ENCODE results near the gene PDZD7.
"Not testable (repeated sequence)": the region's sequence is repeated elsewhere in the genome, so short reads cannot be mapped to it uniquely, and the experiment has no call there.

Gene PDZD7

GRCh38 chr10:101035916-101036702 lies 5.2 kb upstream of the PDZD7 start:
- no peaks in the 10 kb centered on the region for H3K27me3 Mint-ChIP-seq
- H3K27ac Mint-ChIP-seq, result no peak overlapping the region
- H3K4me3 Mint-ChIP-seq, result no peak overlapping the region
- no peaks in the 10 kb centered on the region for H3K36me3 Mint-ChIP-seq
- peaks cover 23% of the 10 kb centered on the region for H3K4me1 Mint-ChIP-seq (ENCODE audit: low read depth)
- H3K9me3 Mint-ChIP-seq (ENCODE audit: low read depth), result no peaks in the 10 kb centered on the region

DNA sequence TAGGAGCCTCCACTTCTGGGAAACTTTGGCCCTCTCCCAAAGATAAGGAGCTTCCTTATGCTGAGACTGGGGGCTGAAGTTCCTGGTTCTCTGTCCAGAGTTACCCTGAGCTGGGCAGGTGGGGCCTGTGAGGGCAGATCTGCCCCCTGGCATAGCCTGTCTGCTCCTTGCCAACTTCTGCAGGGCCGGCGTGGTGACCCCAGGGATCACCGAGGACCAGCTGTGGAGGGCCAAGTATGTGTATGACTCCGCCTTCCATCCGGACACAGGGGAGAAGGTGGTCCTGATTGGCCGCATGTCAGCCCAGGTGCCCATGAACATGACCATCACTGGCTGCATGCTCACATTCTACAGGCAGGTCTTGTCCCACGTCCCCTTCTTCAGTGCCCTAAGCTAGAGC lies 4.4 kb upstream of the PDZD7 start:
- no peaks in the 10 kb centered on the region for H3K36me3 Mint-ChIP-seq
- no peak overlapping the region for H3K27ac Mint-ChIP-seq
- H3K9me3 Mint-ChIP-seq (ENCODE audit: low read depth), result no peaks in the 10 kb centered on the region

GRCh38 chr10:101034404-101034803 lies 3.5 kb upstream of the PDZD7 start:
- H3K27me3 Mint-ChIP-seq; H3K9me3 Mint-ChIP-seq (ENCODE audit: low read depth); H3K4me3 Mint-ChIP-seq; H3K36me3 Mint-ChIP-seq; H3K27ac Mint-ChIP-seq: not testable (repeated sequence)
- H3K4me1 Mint-ChIP-seq (ENCODE audit: low read depth), result peaks cover 25% of the 10 kb centered on the region

More for the DNA sequence above, 4.4 kb upstream of the PDZD7 start:
- no peaks in the 10 kb centered on the region for H3K27me3 Mint-ChIP-seq
- H3K4me1 Mint-ChIP-seq (ENCODE audit: low read depth), result peaks cover 23% of the 10 kb centered on the region
- H3K4me3 Mint-ChIP-seq, result no peak overlapping the region

GRCh38 chr10:101033276-101033675 lies 2.3 kb upstream of the PDZD7 start:
- Mint-ChIP-seq H3K27ac (peak overlapping the region; percentile 75), H3K9me3 (ENCODE audit: low read depth) (no peaks in the 10 kb centered on the region), H3K27me3 (no peaks in the 10 kb centered on the region), H3K4me1 (ENCODE audit: low read depth) (peaks cover 25% of the 10 kb centered on the region), H3K36me3 (no peaks in the 10 kb centered on the region), H3K4me3 (peak overlapping the region; percentile 89)

DNA sequence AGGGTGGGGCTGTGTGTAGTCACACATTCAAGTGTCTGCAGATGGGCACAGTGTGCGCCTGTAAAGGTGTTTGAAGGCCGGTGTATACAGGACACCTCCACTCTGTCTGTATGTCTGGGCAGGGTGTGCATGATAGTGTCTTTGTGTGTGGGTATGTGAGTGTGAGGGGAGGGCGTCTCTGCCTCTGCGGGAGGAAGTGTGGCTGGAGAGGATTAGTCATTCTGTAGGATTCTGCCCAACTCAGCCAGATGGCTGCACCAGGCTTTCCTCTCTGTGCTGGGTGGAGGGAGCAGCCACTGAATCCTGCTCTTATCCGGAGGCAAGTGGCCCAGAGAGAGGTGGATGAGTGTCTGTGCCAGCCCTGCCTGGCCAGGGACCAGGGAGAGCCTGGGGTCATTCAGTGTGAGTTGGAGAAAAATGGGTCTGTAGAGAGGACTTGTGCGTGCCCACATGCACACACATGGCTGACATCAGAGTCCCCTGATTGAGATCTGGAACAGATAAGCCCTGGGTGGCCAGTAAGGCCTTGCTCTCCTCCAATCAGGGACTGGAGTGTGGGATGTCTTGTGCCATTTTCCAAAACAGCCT lies 1.8 kb upstream of the PDZD7 start:
- peak overlapping the region; percentile 89 for H3K4me3 Mint-ChIP-seq
- no peaks in the 10 kb centered on the region for H3K36me3 Mint-ChIP-seq
- peaks cover 25% of the 10 kb centered on the region for H3K4me1 Mint-ChIP-seq (ENCODE audit: low read depth)
- H3K27me3 Mint-ChIP-seq, result no peaks in the 10 kb centered on the region
- H3K9me3 Mint-ChIP-seq (ENCODE audit: low read depth), result no peaks in the 10 kb centered on the region
- H3K27ac Mint-ChIP-seq, result peak overlapping the region; percentile 90

GRCh38 chr10:101031796-101032636 lies 1.1 kb upstream of the PDZD7 start:
- peaks cover 25% of the 10 kb centered on the region for H3K4me1 Mint-ChIP-seq (ENCODE audit: low read depth)
- no peaks in the 10 kb centered on the region for H3K36me3 Mint-ChIP-seq
- no peaks in the 10 kb centered on the region for H3K9me3 Mint-ChIP-seq (ENCODE audit: low read depth)
- peak overlapping the region; percentile 90 for H3K27ac Mint-ChIP-seq
- peak overlapping the region; percentile 89 for H3K4me3 Mint-ChIP-seq
- no peaks in the 10 kb centered on the region for H3K27me3 Mint-ChIP-seq

DNA sequence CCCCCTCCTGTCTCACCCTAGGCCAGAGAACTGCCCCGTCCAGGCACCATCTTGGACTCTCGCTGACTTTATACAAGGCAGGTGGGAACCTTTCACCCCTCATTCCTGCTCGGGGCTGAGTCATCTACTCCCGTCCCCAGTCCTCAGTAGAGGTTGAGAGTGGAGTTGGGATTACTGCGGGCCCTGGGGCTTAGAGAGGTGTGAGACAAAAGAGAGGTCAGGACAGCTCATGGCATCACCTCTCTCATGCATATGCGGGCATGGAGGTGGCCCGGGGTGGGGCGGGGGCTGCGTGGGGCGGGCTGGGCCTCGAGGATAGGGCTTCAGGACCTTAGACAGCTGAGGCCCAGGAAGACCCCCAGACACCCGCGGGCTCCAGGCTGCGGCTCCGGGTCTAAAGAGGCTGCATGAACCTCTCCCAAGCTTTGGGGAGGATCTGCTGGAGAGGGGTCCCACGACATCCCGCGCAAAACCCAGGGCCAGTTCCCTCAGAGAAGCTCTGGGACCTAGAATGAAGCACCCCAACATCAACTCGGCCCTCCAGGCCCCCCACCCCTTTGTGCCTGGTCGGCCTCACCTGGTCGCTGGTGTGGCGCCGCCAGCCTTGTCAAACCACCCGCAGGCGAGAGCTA lies 317 bp downstream of the PDZD7 start:
- Mint-ChIP-seq H3K9me3 (ENCODE audit: low read depth) (no peaks in the 10 kb centered on the region), H3K4me1 (ENCODE audit: low read depth) (peaks cover 25% of the 10 kb centered on the region), H3K4me3 (peak overlapping the region; percentile 89), H3K27ac (no peak overlapping the region), H3K27me3 (no peaks in the 10 kb centered on the region), H3K36me3 (no peaks in the 10 kb centered on the region)

- Mint-ChIP-seq H3K27ac (no peak overlapping the region), H3K4me1 (ENCODE audit: low read depth) (peaks cover 25% of the 10 kb centered on the region), H3K4me3 (no peak overlapping the region), H3K27me3 (no peaks in the 10 kb centered on the region), H3K36me3 (no peaks in the 10 kb centered on the region), H3K9me3 (ENCODE audit: low read depth) (no peaks in the 10 kb centered on the region)
Observed at GRCh38 chr10:101029520-101030295, 1.2 kb downstream of the PDZD7 start.

DNA sequence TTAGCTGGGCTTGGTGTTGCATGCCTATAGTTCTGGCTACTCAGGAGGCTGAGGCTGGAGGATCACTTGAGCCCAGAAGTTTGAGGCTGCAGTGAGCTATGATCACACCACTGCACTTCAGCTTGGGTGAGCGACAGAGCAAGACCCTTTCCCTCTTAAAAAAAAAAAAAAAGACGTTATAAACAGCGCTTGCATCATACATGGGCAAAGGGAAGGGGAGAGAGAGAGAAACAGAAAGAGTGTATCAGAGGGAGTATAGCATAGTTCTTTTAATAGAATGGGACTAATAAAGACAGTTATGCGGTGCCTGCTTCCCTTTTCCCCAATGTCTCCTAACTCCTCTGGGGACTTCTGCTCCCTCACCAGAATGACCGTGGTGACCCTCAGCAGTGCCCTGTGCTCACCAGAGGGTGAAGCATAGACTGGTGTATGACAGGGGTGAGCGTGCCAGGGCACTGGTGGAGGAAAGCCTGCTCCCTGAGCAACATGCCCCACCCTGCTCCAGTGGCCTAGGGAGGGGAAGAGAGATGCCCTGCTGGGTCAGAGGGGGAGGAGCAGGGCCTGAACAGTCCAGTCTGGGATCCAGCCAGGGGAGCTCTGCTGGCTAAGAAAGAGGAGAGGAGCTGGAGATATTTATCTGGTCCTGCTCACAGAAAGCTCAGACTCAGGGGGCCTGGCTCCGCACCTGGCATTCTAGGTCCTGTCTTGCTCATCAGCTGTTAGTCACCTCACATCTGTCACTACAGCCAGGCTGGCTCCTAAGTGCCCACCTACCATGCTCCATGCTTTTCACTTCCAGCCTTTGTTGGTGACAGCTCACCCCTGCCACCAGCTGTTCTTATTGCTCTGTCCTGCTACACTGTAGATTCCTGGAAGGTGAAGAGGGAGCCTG lies 2.2 kb downstream of the PDZD7 start:
- peaks cover 23% of the 10 kb centered on the region for H3K4me1 Mint-ChIP-seq (ENCODE audit: low read depth)
- no peak overlapping the region for H3K4me3 Mint-ChIP-seq
- no peaks in the 10 kb centered on the region for H3K36me3 Mint-ChIP-seq
- no peaks in the 10 kb centered on the region for H3K27me3 Mint-ChIP-seq
- no peak overlapping the region for H3K27ac Mint-ChIP-seq
- H3K9me3 Mint-ChIP-seq (ENCODE audit: low read depth), result no peaks in the 10 kb centered on the region

- Mint-ChIP-seq H3K9me3 (ENCODE audit: low read depth) (no peaks in the 10 kb centered on the region), H3K27me3 (no peaks in the 10 kb centered on the region), H3K27ac (no peak overlapping the region), H3K4me1 (ENCODE audit: low read depth) (peaks cover 8% of the 10 kb centered on the region), H3K4me3 (no peak overlapping the region), H3K36me3 (no peaks in the 10 kb centered on the region)
Observed at GRCh38 chr10:101027106-101027720, 3.7 kb downstream of the PDZD7 start.

- Mint-ChIP-seq H3K36me3 (no peaks in the 10 kb centered on the region), H3K27me3 (peaks cover 7% of the 10 kb centered on the region), H3K9me3 (ENCODE audit: low read depth) (no peaks in the 10 kb centered on the region), H3K27ac (no peak overlapping the region), H3K4me1 (ENCODE audit: low read depth) (peaks cover 1% of the 10 kb centered on the region), H3K4me3 (no peak overlapping the region)
Observed at GRCh38 chr10:101022967-101023705, 7.8 kb downstream of the PDZD7 start.

DNA sequence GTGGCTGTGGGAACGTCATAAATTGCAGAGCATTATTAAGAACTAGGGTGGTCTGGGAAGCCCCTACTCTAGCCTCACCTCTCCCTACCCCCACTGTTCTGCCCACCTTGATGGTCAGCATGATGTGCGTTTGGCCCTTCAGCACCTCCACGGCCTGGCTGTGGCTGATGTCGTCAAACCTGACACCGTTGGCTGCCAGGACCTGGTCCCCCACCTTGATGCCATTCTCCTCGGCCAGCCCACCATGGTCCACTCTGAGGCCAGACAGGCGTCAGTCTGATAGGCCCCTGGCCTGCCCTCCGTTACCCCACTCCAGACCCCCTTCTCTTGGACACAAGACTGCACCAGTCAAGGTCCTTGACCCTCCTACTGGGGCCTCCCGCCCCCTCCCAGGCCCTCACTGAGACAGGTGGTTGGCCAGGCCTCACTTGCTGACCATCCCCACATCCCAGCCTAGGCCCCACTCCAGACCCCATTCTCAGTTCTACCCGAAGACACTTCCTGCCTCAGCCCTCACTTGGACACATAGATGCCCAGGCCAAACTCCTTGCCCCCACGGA lies 9.2 kb downstream of the PDZD7 start:
- Mint-ChIP-seq H3K36me3 (no peaks in the 10 kb centered on the region), H3K27ac (no peak overlapping the region), H3K4me3 (no peak overlapping the region), H3K4me1 (ENCODE audit: low read depth) (peaks cover 1% of the 10 kb centered on the region), H3K9me3 (ENCODE audit: low read depth) (no peaks in the 10 kb centered on the region), H3K27me3 (peaks cover 10% of the 10 kb centered on the region)
